Stimulated activated naive CD4-positive, alpha-beta T cell (primary cell): ENCODE measurements around the gene CBLN3.
"Not testable (repeated sequence)": the region's sequence is repeated elsewhere in the genome, so short reads cannot be mapped to it uniquely, and the experiment has no call there.

Source experiments
- DNase-seq, 6 experiments: peaks; one replicate each; lab custom pipeline; 2025; lab: John Stamatoyannopoulos, UW

Gene CBLN3

GRCh38 chr14:24403294-24403998, 26.0 kb downstream of the CBLN3 start:
- DNase-seq: no peak

GRCh38 chr14:24401810-24402702, 27.4 kb downstream of the CBLN3 start:
- DNase-seq: no peak

- no peak for DNase-seq
These were observed 29.3 kb downstream of the CBLN3 start for GRCh38 chr14:24399999-24400718.

GRCh38 chr14:24399447-24399822, 30.0 kb downstream of the CBLN3 start:
- DNase-seq: peak in 1 of 6 experiments; percentile 13

GRCh38 chr14:24398653-24399446, 30.6 kb downstream of the CBLN3 start, which contains the start of gene NYNRIN:
Gene NYNRIN (plus strand): TSS chr14:24399003. CDS start chr14:24399247, 244 bp downstream.
- DNase-seq: peak in 3 of 6 experiments; percentile 39 to 42 (median 41)

GRCh38 chr14:24398293-24398652, 31.2 kb downstream of the CBLN3 start:
- DNase-seq: no peak

- DNase-seq: no peak
These were observed 31.7 kb downstream of the CBLN3 start for GRCh38 chr14:24397639-24398292.

GRCh38 chr14:24395609-24396582, 33.6 kb downstream of the CBLN3 start:
- DNase-seq: no peak

GRCh38 chr14:24394275-24394674, 35.2 kb downstream of the CBLN3 start:
- no peak for DNase-seq

- no peak for DNase-seq
These were observed 37.0 kb downstream of the CBLN3 start for GRCh38 chr14:24392325-24393091.

- DNase-seq: no peak
These were observed 38.6 kb downstream of the CBLN3 start for GRCh38 chr14:24390701-24391468.

GRCh38 chr14:24389226-24389848, 40.1 kb downstream of the CBLN3 start:
- no peak for DNase-seq

GRCh38 chr14:24388474-24389179, 40.8 kb downstream of the CBLN3 start:
- DNase-seq: no peak

- not testable (repeated sequence) for DNase-seq
These were observed 41.9 kb downstream of the CBLN3 start for GRCh38 chr14:24387579-24387978.

- DNase-seq: no peak
These were observed 42.5 kb downstream of the CBLN3 start for GRCh38 chr14:24387009-24387345.

GRCh38 chr14:24385524-24385923, 43.9 kb downstream of the CBLN3 start:
- DNase-seq: no peak

- no peak for DNase-seq
These were observed 45.3 kb downstream of the CBLN3 start for GRCh38 chr14:24384169-24384568.

- DNase-seq: no peak
These were observed 47.5 kb downstream of the CBLN3 start for GRCh38 chr14:24382064-24382371.
